ENCODE measurements around the gene CDC14B. TPM values are rescaled to one million over a fixed set of nuclear protein-coding genes. Genes with fewer than 3 reads are reported as not detected.

The CDC14B gene
- total RNA-seq, 3 donors from 2014 or later, result 14.2 to 21.2 (median 16.2) TPM

DNA sequence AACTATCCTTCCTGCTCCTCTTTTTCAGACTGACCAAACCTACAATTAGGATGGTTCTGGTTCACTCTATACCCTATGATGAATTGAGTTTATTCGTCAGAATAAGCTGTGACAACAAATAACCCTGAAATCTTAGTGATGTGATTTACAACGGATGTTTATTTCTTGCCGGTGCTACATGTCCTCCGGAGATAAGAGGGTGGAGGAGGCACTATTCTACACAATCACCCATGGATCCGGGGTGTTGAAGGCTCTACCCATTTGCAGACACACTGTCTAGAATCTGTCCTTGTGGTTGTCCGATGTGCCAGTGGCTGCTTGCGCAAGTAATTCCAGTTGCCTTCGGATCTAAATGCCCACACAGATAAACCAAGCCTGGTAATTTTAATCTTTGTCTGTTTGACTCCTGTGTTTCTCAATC is 44.7 kb downstream of the CDC14B start:
- ATAC-seq, result no peak
- H3K9me3 ChIP-seq, result no peaks in the 10 kb centered on the region
- intact Hi-C loops (cut with DNase I, micrococcal nuclease), result no loop called here
- TF ChIP-seq, protein P1, sequence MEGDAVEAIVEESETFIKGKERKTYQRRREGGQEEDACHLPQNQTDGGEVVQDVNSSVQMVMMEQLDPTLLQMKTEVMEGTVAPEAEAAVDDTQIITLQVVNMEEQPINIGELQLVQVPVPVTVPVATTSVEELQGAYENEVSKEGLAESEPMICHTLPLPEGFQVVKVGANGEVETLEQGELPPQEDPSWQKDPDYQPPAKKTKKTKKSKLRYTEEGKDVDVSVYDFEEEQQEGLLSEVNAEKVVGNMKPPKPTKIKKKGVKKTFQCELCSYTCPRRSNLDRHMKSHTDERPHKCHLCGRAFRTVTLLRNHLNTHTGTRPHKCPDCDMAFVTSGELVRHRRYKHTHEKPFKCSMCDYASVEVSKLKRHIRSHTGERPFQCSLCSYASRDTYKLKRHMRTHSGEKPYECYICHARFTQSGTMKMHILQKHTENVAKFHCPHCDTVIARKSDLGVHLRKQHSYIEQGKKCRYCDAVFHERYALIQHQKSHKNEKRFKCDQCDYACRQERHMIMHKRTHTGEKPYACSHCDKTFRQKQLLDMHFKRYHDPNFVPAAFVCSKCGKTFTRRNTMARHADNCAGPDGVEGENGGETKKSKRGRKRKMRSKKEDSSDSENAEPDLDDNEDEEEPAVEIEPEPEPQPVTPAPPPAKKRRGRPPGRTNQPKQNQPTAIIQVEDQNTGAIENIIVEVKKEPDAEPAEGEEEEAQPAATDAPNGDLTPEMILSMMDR (IDR thresholded peaks at IDR 0.05), result no peak
- H3K4me1 ChIP-seq (ENCODE audit: low read depth), result no peaks in the 10 kb centered on the region
- DNase-seq, result no peak
- H3K4me3 ChIP-seq, result no peak overlapping the region
- H3K36me3 ChIP-seq (ENCODE audit: low read depth), result no peaks in the 10 kb centered on the region

DNA sequence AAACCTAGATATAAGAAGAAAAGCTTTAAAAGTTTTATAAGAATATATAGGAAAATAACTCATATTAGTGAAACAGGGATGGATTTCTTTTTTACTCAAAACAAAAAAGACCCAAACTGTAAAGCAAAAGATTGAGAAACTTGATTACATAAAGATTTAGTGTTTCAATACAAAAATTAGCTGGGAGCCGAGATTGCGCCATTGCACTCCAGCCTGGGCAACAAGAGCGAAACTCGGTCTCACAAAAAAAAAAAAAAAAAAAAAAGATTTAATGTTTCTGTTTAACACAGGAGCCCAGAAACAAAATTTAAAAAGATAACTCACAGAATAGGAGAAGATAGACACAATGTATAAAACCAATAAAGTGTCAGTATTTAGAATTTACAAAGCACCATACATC is 45.2 kb downstream of the CDC14B start:
- Histone ChIP-seq H3K4me1 (ENCODE audit: low read depth) (no peaks in the 10 kb centered on the region), H3K36me3 (ENCODE audit: low read depth) (no peaks in the 10 kb centered on the region), H3K9me3 (no peaks in the 10 kb centered on the region), H3K4me3 (no peak overlapping the region)
- TF ChIP-seq, protein P1 (IDR thresholded peaks at IDR 0.05), result no peak
- DNase-seq, result no peak
- ATAC-seq, result no peak
- intact Hi-C loops (cut with DNase I, micrococcal nuclease), result no loop called here

DNA sequence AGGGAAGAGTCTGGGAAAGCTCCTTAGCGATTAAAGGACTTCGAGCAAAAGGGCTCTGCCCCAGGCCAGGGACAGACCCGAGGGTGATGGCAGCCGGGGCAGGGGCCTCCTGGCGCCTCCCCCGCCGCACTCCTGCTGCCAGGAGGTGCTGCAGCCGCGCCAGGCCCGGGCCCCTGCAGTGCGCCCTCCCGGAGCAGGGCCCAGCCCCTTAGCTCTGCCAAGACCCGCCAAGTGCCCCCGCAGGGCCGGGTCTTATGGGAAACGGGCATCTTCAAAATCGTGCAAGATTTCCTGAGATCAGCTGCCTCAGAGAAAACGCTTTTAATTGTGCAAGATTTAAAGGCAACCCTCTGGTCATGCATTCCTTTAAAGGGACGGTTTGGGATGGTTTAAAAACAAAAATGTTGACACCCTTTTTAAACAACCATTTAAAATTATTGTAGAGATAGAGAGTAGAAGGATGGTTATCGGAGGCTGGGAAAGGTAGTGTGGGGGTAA is 52.4 kb downstream of the CDC14B start:
- Histone ChIP-seq H3K9me3 (no peaks in the 10 kb centered on the region), H3K4me3 (peak overlapping the region; percentile 29), H3K4me1 (ENCODE audit: low read depth) (peaks cover 25% of the 10 kb centered on the region), H3K36me3 (ENCODE audit: low read depth) (no peaks in the 10 kb centered on the region)
- TF ChIP-seq, protein P1 (IDR thresholded peaks at IDR 0.05), result no peak
- no peak for DNase-seq
- intact Hi-C loops (cut with DNase I, micrococcal nuclease), result no loop called here
- peak; percentile 47 for ATAC-seq

DNA sequence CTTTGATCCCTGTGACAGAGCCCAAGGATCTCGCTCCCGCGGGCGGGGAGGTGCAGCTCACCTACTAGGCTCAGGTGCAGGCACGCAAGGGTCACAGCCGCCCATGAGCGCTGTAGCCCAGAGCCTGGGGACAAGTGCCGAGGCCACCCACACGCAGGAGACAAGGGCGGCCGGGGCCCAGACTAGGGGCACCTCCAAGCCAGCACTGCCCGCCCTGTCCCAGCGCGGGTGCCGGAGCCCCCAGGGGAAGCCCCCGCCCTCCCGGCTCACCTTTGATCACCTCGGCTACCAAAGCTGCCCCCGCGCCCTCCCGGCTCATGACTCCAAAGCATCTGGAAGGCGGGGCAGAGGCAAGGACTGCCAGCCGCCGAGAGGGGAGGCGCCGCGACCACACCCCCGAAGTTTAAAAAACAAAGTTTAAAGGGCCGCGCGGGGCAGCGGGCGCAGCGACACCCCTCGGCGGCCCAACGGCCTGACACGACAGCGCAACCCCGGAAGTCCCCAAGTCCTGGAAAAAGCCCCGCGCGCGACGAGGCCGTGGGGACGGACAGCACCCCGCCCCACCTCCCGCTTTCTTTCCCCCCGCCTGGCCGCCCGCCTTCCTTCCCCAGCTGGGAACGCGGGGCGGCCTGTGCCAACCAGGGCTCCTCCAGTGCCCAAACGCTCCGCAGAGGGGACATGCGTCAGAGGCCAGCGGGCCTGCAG is 53.0 kb downstream of the CDC14B start:
- TF ChIP-seq, protein P1 (IDR thresholded peaks at IDR 0.05), result peak; percentile 61
- peak; percentile 95 for ATAC-seq
- H3K4me3 ChIP-seq, result peak overlapping the region; percentile 29
- H3K9me3 ChIP-seq, result no peaks in the 10 kb centered on the region
- H3K36me3 ChIP-seq (ENCODE audit: low read depth), result no peaks in the 10 kb centered on the region
- peaks cover 25% of the 10 kb centered on the region for H3K4me1 ChIP-seq (ENCODE audit: low read depth)
- DNase-seq, result peak; percentile 90 to 91 (median 90)
- intact Hi-C loops (cut with DNase I, micrococcal nuclease), result no loop called here

DNA sequence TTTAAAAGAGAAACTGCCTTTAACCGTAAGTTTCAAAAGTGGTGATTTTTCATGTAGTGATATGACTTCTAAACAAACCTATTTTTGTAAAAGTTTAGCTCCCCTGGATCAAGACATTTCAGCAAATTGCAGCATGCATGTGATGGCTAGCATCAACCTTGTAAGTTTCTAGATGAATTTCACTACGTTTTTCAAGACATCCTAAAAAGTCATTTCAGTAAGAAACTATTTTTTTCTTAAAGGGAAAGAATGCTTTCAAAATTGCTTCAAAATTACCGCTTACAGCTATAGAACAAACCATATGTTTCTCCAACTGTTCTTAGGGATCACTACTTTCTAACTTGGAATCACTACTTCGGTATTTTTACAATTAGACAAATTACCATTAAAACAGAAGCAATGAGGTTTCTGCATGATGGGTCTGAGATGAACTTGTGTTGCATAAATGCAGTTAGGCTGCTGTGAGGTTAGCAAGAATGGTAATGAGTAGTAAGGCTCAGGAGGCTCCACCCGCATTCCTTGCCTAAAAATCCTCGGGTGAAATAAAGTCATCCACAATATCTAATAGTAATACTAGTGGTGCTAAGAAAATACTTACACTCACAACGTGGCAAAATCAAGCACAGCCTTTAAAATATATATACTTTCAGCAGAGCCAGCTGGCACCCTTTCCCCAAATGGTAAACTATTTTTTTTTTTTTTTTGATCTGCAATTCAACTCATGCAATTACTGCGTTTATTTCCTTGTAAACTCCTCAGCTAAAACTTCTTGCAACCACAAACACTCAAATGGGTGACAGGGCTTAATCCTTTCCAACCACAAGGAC is 53.8 kb downstream of the CDC14B start:
- ATAC-seq (no peak), DNase-seq (peak in 1 of 3 donors; percentile 34)
- Histone ChIP-seq H3K9me3 (no peaks in the 10 kb centered on the region), H3K4me3 (peak overlapping the region; percentile 29), H3K36me3 (ENCODE audit: low read depth) (no peaks in the 10 kb centered on the region), H3K4me1 (ENCODE audit: low read depth) (peaks cover 25% of the 10 kb centered on the region)
- TF ChIP-seq, protein P1 (IDR thresholded peaks at IDR 0.05), result no peak
- intact Hi-C loops (cut with DNase I, micrococcal nuclease), result no loop called here
